ENCODE measurements around the gene LRCH3.

The LRCH3 gene

GRCh38 chr3:197793247-197793646 is 2.2 kb downstream of the LRCH3 start:
- no peak for FAIRE-seq

GRCh38 chr3:197794115-197794514 is 3.1 kb downstream of the LRCH3 start:
- no peak for FAIRE-seq

- FAIRE-seq: no peak
These were observed 4.1 kb downstream of the LRCH3 start for GRCh38 chr3:197795200-197795599.

GRCh38 chr3:197796087-197796486 is 5.0 kb downstream of the LRCH3 start:
- no peak for FAIRE-seq

GRCh38 chr3:197798863-197799262 is 7.8 kb downstream of the LRCH3 start:
- no peak for FAIRE-seq

GRCh38 chr3:197800379-197800778 is 9.3 kb downstream of the LRCH3 start:
- FAIRE-seq: no peak

GRCh38 chr3:197801891-197802778 is 11.1 kb downstream of the LRCH3 start:
- no peak for FAIRE-seq

GRCh38 chr3:197802779-197803459 is 11.9 kb downstream of the LRCH3 start:
- FAIRE-seq: no peak

- FAIRE-seq: no peak
These were observed 13.5 kb downstream of the LRCH3 start for GRCh38 chr3:197804511-197804910.

GRCh38 chr3:197807969-197808587 is 17.0 kb downstream of the LRCH3 start:
- no peak for FAIRE-seq

- no peak for FAIRE-seq
These were observed 18.4 kb downstream of the LRCH3 start for GRCh38 chr3:197809356-197810020.

- FAIRE-seq: no peak
These were observed 19.8 kb downstream of the LRCH3 start for GRCh38 chr3:197810901-197811300.

GRCh38 chr3:197811343-197811742 is 20.3 kb downstream of the LRCH3 start:
- no peak for FAIRE-seq

GRCh38 chr3:197814372-197814771 is 23.3 kb downstream of the LRCH3 start:
- FAIRE-seq: no peak

GRCh38 chr3:197820550-197821335 is 29.7 kb downstream of the LRCH3 start:
- no peak for FAIRE-seq

GRCh38 chr3:197829397-197830045 is 38.5 kb downstream of the LRCH3 start:
- peak; percentile 28 for FAIRE-seq

- FAIRE-seq: no peak
These were observed 39.4 kb downstream of the LRCH3 start for GRCh38 chr3:197830308-197830966.

- no peak for FAIRE-seq
These were observed 39.9 kb downstream of the LRCH3 start for GRCh38 chr3:197830967-197831313.

- no peak for FAIRE-seq
These were observed 43.1 kb downstream of the LRCH3 start for GRCh38 chr3:197833930-197834715.

GRCh38 chr3:197835509-197835908 is 44.5 kb downstream of the LRCH3 start:
- FAIRE-seq: no peak
